HG02938 (cell line): ENCODE results near the gene SLC17A5.

Source experiments
- ATAC-seq: cut with Tn5 transposase; IDR thresholded peaks from one replicate; pipeline ENCODE4 v1.9.1; 2021; ENCODE audit warnings: mild to moderate bottlenecking, moderate library complexity; ENCODE audit not compliant: unreplicated experiment

Gene SLC17A5

DNA sequence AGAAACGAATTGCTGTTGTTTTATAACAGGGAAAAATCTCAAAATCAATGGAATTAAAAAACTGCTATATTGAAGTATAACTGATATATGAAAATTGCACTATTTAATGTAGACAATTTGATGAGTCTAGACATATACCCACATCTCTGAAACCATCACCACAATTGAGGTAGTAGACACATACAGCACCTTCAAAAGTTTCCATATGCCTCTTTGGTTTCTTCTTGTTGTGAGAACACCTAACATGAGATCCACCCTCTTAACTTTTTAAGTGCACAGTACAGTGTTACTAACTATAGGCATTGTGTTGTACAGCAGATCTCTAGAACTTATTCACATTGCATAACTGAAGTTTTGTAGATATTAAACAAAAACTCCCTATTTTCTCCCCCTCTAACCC is 14.0 kb upstream of the SLC17A5 start:
- ATAC-seq: peak; percentile 47

- ATAC-seq: no peak
Observed at GRCh38 chr6:73666393-73666792, 12.6 kb upstream of the SLC17A5 start.

DNA sequence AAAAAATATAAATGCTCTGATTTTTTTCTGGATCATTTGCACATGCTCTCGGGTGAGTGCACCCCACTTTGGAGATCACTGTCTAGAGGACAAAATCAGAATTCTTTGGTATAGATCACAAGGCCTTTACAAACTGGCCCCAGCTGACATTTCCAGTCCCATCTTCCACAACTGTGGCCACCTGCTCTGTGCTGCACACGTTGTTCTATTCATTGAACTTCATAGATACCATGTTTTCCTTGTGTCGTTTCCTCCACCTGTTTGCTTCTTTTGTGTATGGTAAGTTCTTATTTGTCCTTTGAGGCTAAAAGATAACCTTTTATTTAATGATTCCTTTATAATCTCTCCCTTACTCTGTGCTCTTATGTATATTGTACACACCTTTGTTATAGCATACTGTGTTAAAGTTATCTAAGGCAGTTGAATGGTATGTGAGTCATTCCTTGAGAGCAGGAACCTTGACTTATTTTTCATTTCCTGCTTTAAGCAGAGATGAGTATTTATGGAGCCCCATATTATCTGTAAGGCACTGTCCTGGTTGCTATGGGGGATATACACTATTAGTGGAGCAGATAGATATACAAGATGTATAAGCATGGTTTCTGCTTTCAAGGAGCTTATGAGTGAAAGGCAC is 12.0 kb upstream of the SLC17A5 start:
- ATAC-seq: peak; percentile 79

DNA sequence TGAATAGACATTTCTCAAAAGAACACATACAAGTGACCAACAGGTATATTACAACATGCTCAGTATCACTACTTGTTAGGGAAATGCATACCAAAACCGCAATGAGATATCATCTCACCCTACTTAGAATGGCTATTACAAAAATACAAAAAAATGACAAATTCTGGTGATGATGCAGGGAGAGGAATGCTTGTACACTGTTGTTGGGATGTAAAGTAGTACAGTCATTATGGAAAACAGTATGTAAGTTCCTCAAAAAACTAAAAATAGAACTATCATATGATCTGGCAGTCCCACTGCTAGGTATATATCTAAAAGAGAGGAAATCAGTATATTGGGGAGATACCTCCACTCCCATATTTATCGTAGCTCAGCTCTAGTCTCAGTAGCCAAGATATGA is 10.9 kb upstream of the SLC17A5 start:
- no peak for ATAC-seq

DNA sequence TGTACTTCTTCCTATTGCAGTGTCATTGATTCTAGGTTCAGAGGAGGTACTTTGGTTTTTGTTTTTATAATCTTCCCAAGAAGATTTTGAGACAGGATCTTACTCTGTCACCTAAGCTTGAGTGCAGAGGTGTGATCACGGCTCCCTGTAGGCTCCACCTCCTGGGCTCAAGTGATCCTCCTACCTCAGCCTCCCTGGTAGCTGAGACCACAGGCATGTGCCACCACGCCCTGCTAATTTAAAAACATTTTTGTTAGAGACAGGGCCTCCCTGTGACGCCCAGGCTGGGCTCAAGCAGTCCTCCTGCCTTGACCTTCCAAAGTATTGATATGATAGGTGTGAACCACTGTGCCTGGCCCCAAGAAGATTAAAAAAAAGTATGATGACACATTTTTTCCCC is 3.4 kb upstream of the SLC17A5 start:
- no peak for ATAC-seq

- no peak for ATAC-seq
Observed at GRCh38 chr6:73656531-73657145, 2.8 kb upstream of the SLC17A5 start.

- ATAC-seq: no peak
Observed at GRCh38 chr6:73655341-73655917, 1.6 kb upstream of the SLC17A5 start.

DNA sequence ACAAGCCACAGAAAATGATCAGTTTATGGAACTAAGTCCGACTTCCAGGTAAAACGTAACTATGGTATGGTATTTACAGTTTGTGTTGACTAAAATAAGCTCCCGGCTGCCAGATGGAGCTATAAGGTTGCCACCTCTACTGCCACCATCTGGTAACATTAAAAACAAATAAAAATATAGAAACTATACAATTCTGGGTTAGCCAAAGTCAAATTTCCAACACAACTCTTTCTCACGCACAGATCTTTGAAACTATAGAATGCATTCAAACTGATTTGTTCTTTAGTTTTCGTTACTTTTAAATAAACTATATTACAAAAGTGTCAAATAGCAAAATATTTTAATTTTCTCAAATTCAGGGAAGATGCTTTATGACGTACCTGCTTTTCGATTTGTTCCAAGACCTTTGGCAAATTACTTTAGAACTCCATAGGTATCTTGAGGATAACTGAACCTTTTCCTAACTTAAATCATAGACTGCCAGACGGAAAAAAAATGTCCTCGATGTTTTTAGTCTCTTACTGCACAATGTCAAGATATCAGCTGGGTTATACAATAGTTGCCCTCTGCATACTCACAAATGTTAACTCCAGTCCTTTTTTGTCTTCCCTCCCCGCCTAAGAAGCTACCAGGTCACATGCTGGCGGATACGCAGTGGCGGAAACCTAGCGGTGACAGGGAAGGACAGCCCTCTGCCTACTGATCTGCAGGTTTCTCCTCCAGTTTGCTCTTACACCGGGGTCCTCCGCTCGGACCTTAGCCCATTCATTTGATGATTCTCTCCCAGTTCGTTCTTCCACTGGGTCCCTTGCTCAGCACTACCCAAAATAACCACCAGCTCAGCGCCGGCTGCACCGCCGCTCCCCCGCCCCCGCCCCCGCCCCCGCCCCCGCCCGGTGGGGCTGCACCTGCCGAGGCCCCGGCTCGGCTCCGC is 888 bp downstream of the SLC17A5 start:
- peak; percentile 44 for ATAC-seq

DNA sequence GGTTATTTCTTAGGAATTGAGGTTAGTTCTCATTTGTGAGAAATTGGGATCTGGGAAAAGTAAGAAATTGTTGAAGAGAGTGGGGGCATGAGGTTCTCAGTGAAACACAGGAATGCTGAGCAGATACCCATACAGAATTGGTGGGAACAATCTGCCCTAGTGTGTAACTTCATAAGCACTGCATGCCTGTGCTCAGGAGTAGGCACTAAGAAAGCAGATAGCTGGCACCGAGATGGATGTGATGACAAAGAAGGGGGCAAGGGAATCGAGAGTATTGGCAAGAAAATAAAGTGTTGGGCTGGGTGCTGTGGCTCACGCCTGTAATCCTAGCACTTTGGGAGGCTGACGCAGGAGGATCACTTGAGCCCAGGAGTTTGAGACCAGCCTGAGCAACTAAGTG is 4.0 kb downstream of the SLC17A5 start:
- ATAC-seq: no peak

DNA sequence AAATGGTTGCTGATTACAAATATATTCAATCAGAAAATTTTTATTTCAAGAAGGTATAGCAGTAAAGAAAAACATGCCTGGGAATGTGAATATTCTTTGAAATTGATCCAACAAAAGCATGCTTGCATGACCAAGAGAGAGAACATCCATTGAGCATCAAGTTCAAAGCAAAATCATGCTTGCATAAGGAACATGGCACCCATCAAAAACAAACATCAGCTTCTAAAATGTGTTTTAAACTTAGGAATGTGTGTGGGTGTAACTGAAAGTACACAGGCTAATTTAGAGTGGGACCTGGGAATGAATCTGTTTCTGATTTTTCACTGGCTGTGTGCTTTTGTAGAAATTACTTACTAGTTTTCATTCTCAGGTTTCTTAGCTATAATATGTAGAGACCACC is 5.6 kb downstream of the SLC17A5 start:
- no peak for ATAC-seq

- no peak for ATAC-seq
Observed at GRCh38 chr6:73644941-73645591, 8.7 kb downstream of the SLC17A5 start.

DNA sequence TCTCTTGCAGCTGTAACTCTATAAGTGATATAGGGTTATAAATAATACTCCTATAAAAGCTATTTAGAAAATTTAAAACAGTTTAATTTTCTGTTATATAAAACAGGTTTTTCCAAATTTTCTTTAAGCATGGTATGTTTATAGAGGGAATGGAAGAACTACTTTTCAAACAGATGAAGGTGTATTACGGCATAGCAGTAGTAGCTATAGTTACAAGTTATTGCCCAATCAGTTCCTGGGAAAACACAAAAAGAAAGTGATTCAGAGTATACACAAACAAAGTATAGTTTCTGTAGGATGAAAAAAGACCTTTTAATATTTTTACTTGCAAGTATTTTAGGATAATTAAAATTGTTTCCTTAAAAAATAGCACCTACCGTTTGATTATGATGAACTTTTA is 9.8 kb downstream of the SLC17A5 start:
- ATAC-seq: no peak

GRCh38 chr6:73642530-73642929 is 11.3 kb downstream of the SLC17A5 start:
- ATAC-seq: no peak

DNA sequence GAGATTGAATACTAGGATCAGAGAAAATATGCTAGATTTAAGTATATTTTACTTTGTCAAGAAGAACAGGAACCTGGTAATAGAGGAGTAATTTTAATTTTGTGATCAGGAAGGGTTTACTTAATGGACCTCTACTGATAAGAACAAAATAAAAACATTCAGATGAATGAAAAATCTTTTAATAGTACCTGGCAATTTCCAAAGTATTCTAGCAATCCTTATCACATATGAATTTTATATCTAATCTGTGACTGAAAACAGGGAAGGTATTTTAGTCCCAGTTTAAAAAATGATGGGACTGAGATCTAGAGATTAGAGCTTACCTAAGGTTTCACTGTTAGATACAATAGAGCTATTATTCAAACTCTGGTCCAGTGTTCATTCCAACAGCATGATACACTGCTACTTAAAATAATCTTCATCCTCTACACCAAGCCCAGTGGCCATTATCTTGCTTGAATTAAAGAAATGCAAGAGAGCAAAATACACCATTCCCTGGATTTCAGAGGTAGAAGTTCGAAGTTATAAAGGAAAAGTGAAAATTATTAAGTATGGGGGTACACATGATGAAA is 13.5 kb downstream of the SLC17A5 start:
- no peak for ATAC-seq

GRCh38 chr6:73639040-73639439 is 14.8 kb downstream of the SLC17A5 start:
- ATAC-seq: no peak

DNA sequence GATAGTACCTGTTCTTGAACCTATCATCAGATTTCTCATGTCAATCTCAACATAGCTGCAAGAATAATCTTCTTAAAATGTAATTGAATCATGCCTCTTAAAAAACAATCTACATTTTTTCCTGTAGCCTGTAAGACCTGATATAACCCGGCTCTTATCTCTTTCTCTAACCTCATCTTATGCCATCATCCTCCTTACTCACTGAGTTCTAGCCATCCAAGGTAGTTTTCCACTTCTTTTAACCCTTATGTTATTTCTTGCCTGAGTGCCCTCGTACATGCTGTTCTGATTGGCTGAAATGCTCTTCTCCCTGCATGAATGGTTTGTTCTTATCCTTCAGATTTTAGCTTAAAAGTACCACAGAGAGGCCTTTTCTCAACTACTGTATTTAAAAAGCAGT is 16.4 kb downstream of the SLC17A5 start:
- ATAC-seq: no peak

- ATAC-seq: no peak
Observed at GRCh38 chr6:73636048-73636447, 17.7 kb downstream of the SLC17A5 start.

DNA sequence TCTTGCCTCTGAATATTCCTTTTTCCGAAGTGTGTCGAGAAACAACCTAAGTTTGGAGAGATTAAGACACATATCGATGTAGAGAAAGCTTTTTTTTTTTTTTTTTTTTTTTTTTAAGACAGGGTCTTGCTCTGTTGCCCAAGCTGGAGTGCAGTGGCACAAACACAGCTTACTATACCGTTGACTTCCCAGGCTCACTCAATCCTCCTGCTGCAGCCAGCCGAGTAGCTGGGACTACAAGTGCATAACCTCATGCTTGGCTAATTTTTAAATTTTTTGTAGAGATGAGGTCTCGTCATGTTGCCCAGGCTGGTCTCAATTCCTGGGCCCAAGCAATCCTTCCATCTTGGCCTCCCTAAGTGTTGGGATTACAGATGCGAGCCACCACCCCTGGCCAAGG is 21.4 kb downstream of the SLC17A5 start:
- ATAC-seq: no peak

- ATAC-seq: no peak
Observed at GRCh38 chr6:73631849-73632248, 21.9 kb downstream of the SLC17A5 start.

DNA sequence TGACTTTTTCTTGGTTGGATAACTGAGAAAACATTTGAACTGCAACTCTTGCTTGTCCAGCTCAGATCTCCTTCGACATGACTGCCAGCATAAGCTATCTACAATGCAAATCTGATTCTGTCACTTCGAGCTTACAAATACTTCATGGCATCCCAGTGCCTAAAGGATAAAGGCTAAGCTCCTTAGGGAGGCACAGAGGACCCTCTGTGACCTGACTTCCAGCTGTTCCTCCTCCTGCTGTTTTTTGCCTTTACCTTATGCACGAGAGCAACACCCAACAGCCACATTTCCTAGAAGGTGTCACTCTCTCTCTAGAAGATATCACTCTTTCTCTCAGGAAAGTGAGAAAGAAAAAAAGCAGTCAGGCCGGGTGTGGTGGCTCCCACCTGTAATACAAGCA is 23.4 kb downstream of the SLC17A5 start:
- no peak for ATAC-seq

DNA sequence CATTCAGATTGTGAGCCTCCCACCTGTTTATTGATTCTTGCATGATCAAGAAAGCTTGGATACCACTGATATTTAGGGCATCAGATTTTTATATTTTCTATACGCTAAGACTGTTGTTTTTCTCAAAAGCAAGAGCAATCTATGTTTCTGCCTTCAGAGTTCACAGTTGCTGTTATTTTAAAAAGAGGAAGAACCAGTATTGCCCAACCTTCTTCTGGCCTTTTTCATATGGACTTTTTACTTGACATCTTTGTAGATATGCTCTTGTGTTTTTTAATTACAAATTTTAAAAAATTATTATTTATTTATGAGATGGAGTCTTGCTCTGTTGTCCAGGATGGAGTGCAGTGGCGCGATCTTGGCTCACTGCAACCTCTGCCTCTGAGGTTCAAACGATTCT is 28.9 kb downstream of the SLC17A5 start:
- ATAC-seq: no peak
